GM12892 (cell line): ENCODE results near the gene BANF2.

ENCODE experiments used
- POLR2A ChIP-seq: IDR thresholded peaks from 2 replicates; pipeline ENCODE4 v1.6.1; 2011; ENCODE audit warnings: low read depth, low read length, control low read depth
- POLR2AphosphoS5 ChIP-seq: IDR thresholded peaks from 2 replicates; pipeline ENCODE4 v1.6.1; 2011; ENCODE audit warnings: low read depth, low read length, control low read depth

DNA sequence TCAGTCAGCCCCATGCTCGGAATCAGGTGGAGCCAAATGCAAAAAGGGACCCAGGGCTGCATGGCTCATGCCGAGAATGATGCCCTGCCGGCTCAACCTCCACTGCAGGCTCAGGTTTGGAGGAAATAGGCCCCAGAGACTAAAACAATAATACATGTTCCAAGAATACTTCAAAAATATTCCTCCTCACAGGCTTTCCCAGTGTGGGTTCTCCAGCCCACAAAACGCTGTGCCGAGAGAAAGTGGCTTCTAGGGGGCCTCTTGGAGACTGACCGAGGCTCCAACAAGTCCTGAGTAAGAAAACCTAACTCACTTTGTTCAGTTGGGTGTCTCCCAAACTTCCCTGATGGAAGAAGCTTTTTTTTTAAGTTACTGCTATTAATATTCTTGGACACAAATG is 73.9 kb downstream of the BANF2 start:
- TF ChIP-seq POLR2AphosphoS5 (no peak), POLR2A (no peak)
